ENCODE data around the gene SLC16A10.

SLC16A10 gene

DNA sequence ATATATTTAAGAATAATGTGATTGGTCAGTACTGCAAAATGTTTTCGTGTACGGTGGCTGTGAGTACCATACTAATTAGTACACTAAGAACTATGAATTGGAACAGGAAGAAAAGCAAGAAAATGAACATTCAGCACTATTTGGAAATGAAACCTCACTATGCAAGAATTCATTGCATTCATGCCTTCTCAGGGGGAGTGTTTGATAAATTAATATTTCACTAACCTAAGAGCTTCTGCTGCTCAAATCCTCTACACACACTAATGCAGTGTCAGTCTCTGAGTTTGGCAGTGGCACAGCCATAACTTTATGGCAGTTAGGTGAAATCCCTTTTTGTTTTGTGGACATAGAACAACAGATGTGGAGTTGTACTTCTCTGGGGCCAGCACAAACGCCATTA lies 60.1 kb downstream of the SLC16A10 start:
- no peak overlapping the region for H3K9ac ChIP-seq (ENCODE audit: low read length)
- DNase-seq (ENCODE audit: low read depth): no peak
- H3K4me3 ChIP-seq (ENCODE audit: low read length): no peak overlapping the region

DNA sequence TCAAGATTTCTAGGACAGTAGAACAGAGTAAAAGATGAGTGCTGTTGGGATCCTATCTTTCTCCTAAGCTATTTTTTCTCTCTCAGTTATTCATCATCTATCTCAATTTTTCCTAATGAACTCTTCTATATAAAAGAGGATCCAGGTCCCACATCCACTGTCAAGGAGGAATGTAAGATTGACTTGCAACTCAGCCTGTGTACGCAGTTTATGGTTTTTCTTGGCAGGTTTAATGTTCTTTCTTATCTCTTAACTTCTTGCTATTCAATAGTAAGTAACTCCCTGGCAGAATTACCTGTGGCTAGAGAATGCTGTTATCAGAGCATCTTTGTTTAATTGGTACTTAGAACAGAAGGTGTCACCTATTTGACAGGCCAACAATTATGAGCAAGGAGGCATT lies 60.8 kb downstream of the SLC16A10 start:
- Histone ChIP-seq H3K36me3 (ENCODE audit: control insufficient read depth, insufficient read depth, low read length, severe bottlenecking) (no peaks in the 10 kb centered on the region), H3K4me1 (ENCODE audit: control insufficient read depth, insufficient read depth, low read length) (no peaks in the 10 kb centered on the region), H3K9me3 (ENCODE audit: control insufficient read depth, low read length) (no peaks in the 10 kb centered on the region), H3K4me3 (ENCODE audit: low read length) (no peak overlapping the region), H3K27me3 (replicated peaks; ENCODE audit: control insufficient read depth, insufficient read depth, low read length) (peaks cover 23% of the 10 kb centered on the region), H3K9ac (ENCODE audit: low read length) (no peak overlapping the region)
- DNase-seq (ENCODE audit: low read depth): no peak

More for the DNA sequence above, 60.1 kb downstream of the SLC16A10 start:
- Histone ChIP-seq H3K4me1 (ENCODE audit: control insufficient read depth, insufficient read depth, low read length) (no peaks in the 10 kb centered on the region), H3K36me3 (ENCODE audit: control insufficient read depth, insufficient read depth, low read length, severe bottlenecking) (no peaks in the 10 kb centered on the region), H3K27me3 (replicated peaks; ENCODE audit: control insufficient read depth, insufficient read depth, low read length) (peaks cover 17% of the 10 kb centered on the region), H3K9me3 (ENCODE audit: control insufficient read depth, low read length) (peaks cover 4% of the 10 kb centered on the region)

DNA sequence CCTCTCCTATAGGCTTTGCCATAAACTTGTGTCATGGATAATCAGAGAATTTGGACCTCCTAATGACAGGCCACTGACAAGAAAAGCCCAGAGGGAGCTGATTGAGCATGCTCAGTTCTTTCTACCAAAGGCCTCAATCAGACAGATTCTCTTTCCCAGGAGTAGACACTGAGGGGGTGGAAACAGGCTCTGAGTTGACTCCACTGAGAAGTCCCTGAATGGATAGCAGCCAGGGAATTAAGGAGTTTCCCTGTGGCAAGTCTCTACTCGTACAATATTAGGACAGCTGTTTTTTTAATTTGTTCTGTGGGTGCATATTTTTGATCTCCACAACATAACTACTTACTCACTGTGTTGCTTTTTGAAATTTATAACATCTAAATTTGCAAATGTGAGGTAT lies 63.3 kb downstream of the SLC16A10 start:
- no peak for DNase-seq (ENCODE audit: low read depth)
- Histone ChIP-seq H3K4me3 (ENCODE audit: low read length) (no peak overlapping the region), H3K36me3 (ENCODE audit: control insufficient read depth, insufficient read depth, low read length, severe bottlenecking) (no peaks in the 10 kb centered on the region), H3K27me3 (replicated peaks; ENCODE audit: control insufficient read depth, insufficient read depth, low read length) (peaks cover 23% of the 10 kb centered on the region), H3K4me1 (ENCODE audit: control insufficient read depth, insufficient read depth, low read length) (no peaks in the 10 kb centered on the region), H3K9ac (ENCODE audit: low read length) (no peak overlapping the region), H3K9me3 (ENCODE audit: control insufficient read depth, low read length) (no peaks in the 10 kb centered on the region)

DNA sequence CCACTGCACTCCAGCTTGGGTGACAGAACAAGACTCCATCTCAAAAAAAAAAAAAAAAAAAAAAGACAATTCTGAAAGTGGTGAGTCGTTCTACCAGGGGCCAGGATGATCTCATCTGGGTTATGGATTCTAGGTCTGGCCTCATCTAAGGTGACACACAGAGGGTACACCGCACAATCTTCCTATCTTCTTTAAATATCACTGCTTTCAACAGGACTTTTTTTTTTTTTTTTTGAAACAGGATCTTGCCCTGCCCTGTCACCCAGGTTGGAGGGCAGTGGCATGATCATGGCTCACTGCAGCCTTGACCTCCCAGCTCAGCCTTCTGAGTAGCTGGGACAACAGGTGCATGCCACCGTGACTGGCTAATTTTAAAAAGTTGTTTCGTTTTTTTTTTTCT lies 67.7 kb downstream of the SLC16A10 start:
- Histone ChIP-seq H3K36me3 (ENCODE audit: control insufficient read depth, insufficient read depth, low read length, severe bottlenecking) (no peaks in the 10 kb centered on the region), H3K27me3 (replicated peaks; ENCODE audit: control insufficient read depth, insufficient read depth, low read length) (peaks cover 27% of the 10 kb centered on the region), H3K9me3 (ENCODE audit: control insufficient read depth, low read length) (no peaks in the 10 kb centered on the region), H3K4me1 (ENCODE audit: control insufficient read depth, insufficient read depth, low read length) (no peaks in the 10 kb centered on the region), H3K9ac (ENCODE audit: low read length) (no peak overlapping the region), H3K4me3 (ENCODE audit: low read length) (no peak overlapping the region)
- DNase-seq (ENCODE audit: low read depth): no peak

DNA sequence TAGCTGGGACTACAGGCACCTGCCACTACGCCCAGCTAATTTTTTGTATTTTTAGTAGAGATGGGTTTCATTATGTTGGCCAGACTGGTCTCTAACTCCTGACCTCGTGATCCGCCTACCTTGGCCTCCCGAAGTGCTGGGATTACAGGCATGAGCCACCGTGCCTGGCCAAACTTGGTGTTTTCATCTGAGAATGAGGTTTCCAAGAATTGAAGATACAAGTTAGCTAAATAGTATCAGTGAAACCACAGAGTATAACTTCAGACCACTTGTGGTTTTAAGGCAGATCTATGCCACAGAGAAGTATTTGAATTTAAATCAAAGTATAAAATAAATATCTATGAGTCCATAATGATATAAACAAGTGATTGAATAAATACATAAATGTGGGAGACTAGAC lies 70.1 kb downstream of the SLC16A10 start:
- Histone ChIP-seq H3K9me3 (ENCODE audit: control insufficient read depth, low read length) (peaks cover 2% of the 10 kb centered on the region), H3K27me3 (replicated peaks; ENCODE audit: control insufficient read depth, insufficient read depth, low read length) (peaks cover 10% of the 10 kb centered on the region), H3K36me3 (ENCODE audit: control insufficient read depth, insufficient read depth, low read length, severe bottlenecking) (no peaks in the 10 kb centered on the region), H3K4me1 (ENCODE audit: control insufficient read depth, insufficient read depth, low read length) (no peaks in the 10 kb centered on the region), H3K9ac (ENCODE audit: low read length) (no peak overlapping the region), H3K4me3 (ENCODE audit: low read length) (no peak overlapping the region)
- no peak for DNase-seq (ENCODE audit: low read depth)

DNA sequence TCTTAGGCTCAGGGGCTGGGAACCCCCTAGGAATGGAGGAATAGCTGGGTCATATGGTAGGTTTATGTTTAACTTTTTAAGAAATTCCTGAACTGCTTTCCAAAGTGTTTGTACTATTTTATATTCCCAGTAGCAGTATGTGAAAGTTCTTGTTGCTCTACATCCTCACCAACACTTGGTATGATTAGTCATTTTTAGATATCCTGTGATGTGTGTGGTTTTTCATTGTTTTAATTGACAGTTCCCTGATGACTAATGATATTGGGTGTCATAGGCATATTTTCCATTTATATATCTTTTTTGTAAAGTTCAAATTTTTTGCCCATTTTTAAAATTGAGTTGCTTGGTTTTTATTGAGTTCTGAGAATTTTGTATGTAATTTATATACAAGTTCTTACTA lies 72.3 kb downstream of the SLC16A10 start:
- Histone ChIP-seq H3K4me1 (ENCODE audit: control insufficient read depth, insufficient read depth, low read length) (no peaks in the 10 kb centered on the region), H3K4me3 (ENCODE audit: low read length) (no peak overlapping the region)

DNA sequence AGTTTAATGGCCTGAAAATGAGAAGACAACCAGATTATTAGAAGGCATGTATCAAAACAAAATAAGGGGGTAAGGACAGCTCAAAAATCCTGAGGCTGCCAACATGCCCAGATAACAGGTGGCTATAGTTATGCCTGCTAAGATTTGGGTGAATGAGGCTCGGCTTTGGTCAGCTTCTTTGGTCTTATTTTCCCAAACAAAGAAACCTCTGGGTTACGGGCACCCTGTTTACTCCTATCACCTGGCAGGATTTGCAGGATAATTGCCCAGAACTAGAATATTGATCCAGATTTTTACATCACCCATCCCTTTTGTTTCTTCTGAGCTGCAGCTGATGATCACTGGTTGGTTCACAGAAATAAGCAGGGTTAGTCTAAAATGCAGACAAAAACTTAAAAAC lies 74.3 kb downstream of the SLC16A10 start:
- Histone ChIP-seq H3K27me3 (replicated peaks; ENCODE audit: control insufficient read depth, insufficient read depth, low read length) (no peaks in the 10 kb centered on the region), H3K9me3 (ENCODE audit: control insufficient read depth, low read length) (peaks cover 16% of the 10 kb centered on the region), H3K4me1 (ENCODE audit: control insufficient read depth, insufficient read depth, low read length) (no peaks in the 10 kb centered on the region), H3K4me3 (ENCODE audit: low read length) (no peak overlapping the region), H3K9ac (ENCODE audit: low read length) (no peak overlapping the region), H3K36me3 (ENCODE audit: control insufficient read depth, insufficient read depth, low read length, severe bottlenecking) (no peaks in the 10 kb centered on the region)
- no peak for DNase-seq (ENCODE audit: low read depth)

More for the DNA sequence above, 72.3 kb downstream of the SLC16A10 start:
- Histone ChIP-seq H3K36me3 (ENCODE audit: control insufficient read depth, insufficient read depth, low read length, severe bottlenecking) (no peaks in the 10 kb centered on the region), H3K27me3 (replicated peaks; ENCODE audit: control insufficient read depth, insufficient read depth, low read length) (peaks cover 4% of the 10 kb centered on the region), H3K9me3 (ENCODE audit: control insufficient read depth, low read length) (peaks cover 12% of the 10 kb centered on the region), H3K9ac (ENCODE audit: low read length) (no peak overlapping the region)
- no peak for DNase-seq (ENCODE audit: low read depth)

DNA sequence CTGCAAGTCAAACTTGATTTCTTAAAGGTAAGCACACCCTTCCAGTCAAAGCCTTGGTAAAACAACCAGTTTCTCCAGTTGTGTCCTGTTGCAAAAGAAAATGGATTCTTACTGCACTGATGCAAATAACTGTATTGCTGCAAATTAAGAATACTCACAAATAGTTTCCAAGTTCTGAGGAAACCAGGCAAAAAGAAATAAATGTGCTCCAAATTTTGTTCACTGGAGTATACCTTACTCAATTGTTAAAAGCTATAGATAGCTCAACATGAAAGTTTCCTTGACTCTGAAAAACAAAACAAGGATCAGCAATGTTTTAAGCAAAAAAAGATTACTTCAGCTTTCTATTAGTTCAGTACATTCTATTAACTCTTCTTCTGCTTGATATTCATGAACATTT lies 75.2 kb downstream of the SLC16A10 start:
- Histone ChIP-seq H3K27me3 (replicated peaks; ENCODE audit: control insufficient read depth, insufficient read depth, low read length) (peaks cover 3% of the 10 kb centered on the region), H3K4me3 (ENCODE audit: low read length) (no peak overlapping the region), H3K4me1 (ENCODE audit: control insufficient read depth, insufficient read depth, low read length) (no peaks in the 10 kb centered on the region), H3K9me3 (ENCODE audit: control insufficient read depth, low read length) (peaks cover 16% of the 10 kb centered on the region), H3K9ac (ENCODE audit: low read length) (no peak overlapping the region), H3K36me3 (ENCODE audit: control insufficient read depth, insufficient read depth, low read length, severe bottlenecking) (no peaks in the 10 kb centered on the region)
- DNase-seq (ENCODE audit: low read depth): no peak

DNA sequence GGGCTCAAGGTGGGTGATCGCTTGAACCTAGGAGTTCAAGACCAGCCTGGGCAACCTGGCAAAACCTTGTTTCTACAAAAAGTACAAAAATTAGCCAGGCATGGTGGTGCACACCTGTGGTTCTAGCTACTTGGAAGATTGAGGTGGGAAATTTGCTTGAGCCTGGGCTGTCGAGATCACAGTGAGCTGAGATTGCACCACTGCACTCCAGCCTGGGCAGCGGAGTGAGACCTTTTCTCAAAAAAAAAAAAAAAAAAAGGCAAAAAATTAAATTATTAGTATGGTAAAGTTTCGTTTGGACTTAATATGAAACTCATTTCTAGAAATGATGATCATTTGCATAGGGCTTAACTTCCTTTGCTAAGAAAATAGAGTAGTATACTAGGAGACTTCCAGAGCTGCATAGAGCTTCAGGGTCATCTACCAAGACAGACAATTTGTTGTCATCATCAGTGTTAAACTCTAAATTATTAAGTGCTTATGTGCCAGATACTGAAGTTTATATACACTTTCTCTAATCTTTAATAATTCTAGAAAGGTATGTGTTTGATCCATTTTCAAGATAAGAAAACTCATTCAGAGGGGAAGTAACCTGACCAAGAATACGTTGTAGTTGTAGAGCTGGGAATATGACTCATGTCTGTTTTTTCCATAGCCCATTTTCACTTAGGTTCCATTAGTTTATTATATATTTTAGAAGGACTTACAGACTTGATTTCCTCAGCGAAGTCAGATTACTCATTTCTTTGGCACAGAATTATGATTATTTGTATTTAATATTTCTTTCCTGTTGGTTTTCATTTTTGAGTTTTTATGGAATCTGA lies 84.5 kb downstream of the SLC16A10 start:
- no peaks in the 10 kb centered on the region for H3K36me3 ChIP-seq (ENCODE audit: control insufficient read depth, insufficient read depth, low read length, severe bottlenecking)
- peaks cover 5% of the 10 kb centered on the region for H3K27me3 ChIP-seq (replicated peaks; ENCODE audit: control insufficient read depth, insufficient read depth, low read length)
- no peak for DNase-seq (ENCODE audit: low read depth)
- no peak overlapping the region for H3K9ac ChIP-seq (ENCODE audit: low read length)
- H3K4me1 ChIP-seq (ENCODE audit: control insufficient read depth, insufficient read depth, low read length): no peaks in the 10 kb centered on the region
- H3K9me3 ChIP-seq (ENCODE audit: control insufficient read depth, low read length): no peaks in the 10 kb centered on the region
- no peak overlapping the region for H3K4me3 ChIP-seq (ENCODE audit: low read length)

DNA sequence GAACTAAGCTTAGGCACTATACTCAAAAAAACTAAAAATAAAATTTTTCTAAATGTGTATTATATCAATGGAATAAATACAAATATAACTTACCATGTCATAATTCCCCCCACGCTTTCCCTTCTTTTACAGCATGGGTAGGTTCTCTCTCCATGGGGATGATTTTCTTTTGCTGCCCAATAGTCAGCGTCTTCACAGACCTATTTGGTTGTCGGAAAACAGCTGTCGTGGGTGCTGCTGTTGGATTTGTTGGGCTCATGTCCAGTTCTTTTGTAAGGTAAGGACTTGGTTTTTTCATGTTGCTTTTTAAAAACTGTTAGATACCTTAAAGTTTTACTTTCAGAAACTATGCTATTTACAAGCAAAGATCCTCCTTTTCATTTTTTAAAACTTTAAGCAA lies 85.3 kb downstream of the SLC16A10 start:
- peaks cover 3% of the 10 kb centered on the region for H3K27me3 ChIP-seq (replicated peaks; ENCODE audit: control insufficient read depth, insufficient read depth, low read length)
- no peak overlapping the region for H3K4me3 ChIP-seq (ENCODE audit: low read length)
- no peak for DNase-seq (ENCODE audit: low read depth)
- H3K36me3 ChIP-seq (ENCODE audit: control insufficient read depth, insufficient read depth, low read length, severe bottlenecking): no peaks in the 10 kb centered on the region
- no peak overlapping the region for H3K9ac ChIP-seq (ENCODE audit: low read length)
- no peaks in the 10 kb centered on the region for H3K4me1 ChIP-seq (ENCODE audit: control insufficient read depth, insufficient read depth, low read length)
- H3K9me3 ChIP-seq (ENCODE audit: control insufficient read depth, low read length): no peaks in the 10 kb centered on the region

DNA sequence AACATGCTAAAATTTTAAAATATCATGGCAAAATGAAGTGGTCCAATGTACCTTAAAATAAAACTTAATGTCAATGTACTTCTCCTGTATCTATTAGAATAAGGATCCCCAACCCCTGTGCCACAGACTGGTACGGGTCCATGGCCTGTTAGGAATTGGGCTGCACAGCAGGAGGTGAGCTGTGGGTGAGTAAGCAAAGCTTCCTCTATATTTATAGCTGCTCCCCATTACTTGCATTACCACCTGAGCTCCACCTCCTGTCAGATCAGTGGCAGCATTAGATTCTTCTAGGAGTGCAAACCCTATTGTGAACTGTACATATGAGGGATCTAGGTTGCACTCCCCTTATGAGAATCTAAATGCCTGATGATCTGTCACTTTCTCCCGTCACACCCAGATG lies 86.0 kb downstream of the SLC16A10 start:
- Histone ChIP-seq H3K9ac (ENCODE audit: low read length) (no peak overlapping the region), H3K4me3 (ENCODE audit: low read length) (no peak overlapping the region), H3K9me3 (ENCODE audit: control insufficient read depth, low read length) (no peaks in the 10 kb centered on the region), H3K4me1 (ENCODE audit: control insufficient read depth, insufficient read depth, low read length) (no peaks in the 10 kb centered on the region), H3K27me3 (replicated peaks; ENCODE audit: control insufficient read depth, insufficient read depth, low read length) (peaks cover 3% of the 10 kb centered on the region), H3K36me3 (ENCODE audit: control insufficient read depth, insufficient read depth, low read length, severe bottlenecking) (no peaks in the 10 kb centered on the region)
- DNase-seq (ENCODE audit: low read depth): no peak

DNA sequence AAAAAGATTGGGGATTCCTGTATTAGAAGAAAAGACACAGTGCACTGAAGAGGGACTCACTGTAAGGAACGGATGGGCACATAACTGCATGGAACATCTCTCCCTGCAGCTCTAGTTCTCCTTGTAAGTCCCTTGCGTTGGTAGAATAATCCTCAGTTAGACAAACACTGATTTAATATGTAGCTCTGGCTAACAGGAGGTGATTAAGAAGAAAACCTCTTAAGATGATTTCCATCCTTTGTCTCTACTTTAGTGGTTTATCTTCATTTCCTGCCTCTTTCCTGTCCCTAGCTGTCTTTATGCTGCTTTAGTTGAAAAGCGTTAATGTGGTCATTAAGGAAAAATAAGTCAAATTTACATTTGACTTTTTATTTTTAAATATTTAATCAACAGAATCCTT lies 86.6 kb downstream of the SLC16A10 start:
- H3K36me3 ChIP-seq (ENCODE audit: control insufficient read depth, insufficient read depth, low read length, severe bottlenecking): no peaks in the 10 kb centered on the region
- no peak for DNase-seq (ENCODE audit: low read depth)
- no peaks in the 10 kb centered on the region for H3K9me3 ChIP-seq (ENCODE audit: control insufficient read depth, low read length)
- no peak overlapping the region for H3K9ac ChIP-seq (ENCODE audit: low read length)
- no peak overlapping the region for H3K4me3 ChIP-seq (ENCODE audit: low read length)
- peaks cover 3% of the 10 kb centered on the region for H3K27me3 ChIP-seq (replicated peaks; ENCODE audit: control insufficient read depth, insufficient read depth, low read length)
- no peaks in the 10 kb centered on the region for H3K4me1 ChIP-seq (ENCODE audit: control insufficient read depth, insufficient read depth, low read length)

All from adipocyte (in vitro differentiated cells).